NOMO-1 (cell line): Measurements from ENCODE around the gene LHFPL5.

ENCODE experiments used
- DNase-seq, 2 experiments: peaks; one replicate each; lab custom pipeline; 2025; ENCODE audit not compliant: unreplicated experiment in 2 of 2; lab: John Stamatoyannopoulos, UW

Gene LHFPL5

DNA sequence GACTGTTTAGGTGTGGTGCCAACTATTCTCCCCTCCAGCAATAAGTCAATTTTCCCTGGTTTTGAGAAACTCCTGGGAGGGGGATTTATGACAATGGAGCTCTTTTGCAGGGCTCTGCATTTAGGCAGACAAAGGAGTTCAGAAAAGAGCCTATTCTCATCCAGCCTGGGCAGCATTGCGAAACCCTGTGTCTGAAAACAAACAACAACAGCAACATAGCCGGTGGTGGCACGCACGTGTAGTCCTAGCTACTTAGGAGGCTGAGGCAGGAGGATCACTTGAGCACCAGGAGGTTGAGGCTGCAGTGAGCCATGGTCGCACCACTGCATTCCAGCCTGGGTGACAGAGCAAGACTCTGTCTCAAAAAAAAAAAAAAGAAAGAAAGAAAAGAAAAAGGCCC is 14.5 kb upstream of the LHFPL5 start:
- DNase-seq = no peak

DNA sequence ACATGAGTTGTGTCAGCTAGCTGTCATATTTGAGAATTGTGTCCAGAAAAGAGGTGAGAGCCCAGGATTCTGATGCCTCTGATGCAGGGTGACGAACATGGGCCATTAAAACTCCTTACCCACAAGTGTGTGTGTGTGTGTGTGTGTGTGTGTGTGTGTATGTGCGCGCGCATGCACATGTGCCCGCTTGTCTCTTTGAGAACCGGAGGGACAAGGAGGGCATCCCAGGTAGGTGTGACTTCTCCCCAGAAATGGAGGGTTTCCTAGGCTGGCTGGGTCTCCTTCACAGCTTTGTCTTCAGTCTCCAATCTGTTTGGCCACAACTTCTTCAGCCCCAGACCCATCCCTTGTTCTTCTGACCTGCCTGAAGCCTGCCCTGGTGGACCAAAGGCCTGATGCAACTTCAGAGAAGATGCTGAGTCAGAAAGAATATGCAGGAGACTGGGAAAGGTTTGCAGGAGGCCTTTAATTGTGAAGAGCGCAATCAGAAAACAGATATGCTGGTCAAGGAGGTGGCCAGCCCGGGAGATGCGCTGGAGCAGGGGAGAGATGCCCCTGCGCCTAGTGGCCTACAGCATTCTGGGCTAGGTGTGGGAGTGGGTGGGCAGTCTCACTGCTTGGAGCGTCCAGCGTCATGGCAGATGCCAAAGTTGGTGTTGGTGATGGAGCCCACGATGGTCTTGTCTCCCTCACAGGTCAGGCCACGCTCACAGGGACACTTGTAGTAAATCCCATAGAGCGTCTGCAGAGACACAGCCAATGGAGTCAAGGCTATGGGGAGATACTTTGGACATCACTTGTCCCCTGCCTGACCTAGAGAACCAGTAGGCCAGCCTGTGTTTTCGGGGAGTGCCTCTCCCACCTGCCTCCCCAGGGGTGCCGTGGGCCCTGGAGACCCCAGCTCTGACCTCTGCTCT is 10.4 kb upstream of the LHFPL5 start:
- no peak for DNase-seq

DNA sequence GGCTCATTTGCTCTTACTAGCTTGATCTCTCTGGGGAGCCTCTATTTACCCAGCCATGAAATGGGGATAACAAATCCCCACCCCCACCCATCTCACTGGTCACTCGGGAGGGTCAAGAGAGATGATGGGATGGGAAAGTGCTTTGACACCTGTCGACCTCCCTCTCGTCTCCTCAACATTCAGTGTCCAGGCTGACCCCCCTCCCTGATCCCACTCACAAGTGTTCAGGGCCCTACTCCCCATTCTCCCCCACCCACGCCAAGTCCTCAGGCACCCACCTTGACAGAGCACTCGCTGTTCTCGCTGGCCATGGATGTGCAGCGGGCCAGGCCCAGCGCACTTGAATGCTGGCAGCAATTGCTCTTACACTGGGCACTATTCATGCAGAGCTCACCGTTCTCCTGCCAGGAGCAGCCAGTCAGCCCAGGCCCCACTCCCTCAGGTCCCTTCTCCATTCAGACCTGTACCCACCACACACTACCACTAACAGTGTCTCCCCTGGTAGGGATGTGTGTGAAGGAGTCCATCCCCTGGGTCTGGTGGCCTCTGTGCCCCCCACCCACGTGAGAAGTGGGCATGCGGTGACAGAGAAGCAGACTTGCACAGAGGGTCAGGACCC is 9.6 kb upstream of the LHFPL5 start:
- no peak for DNase-seq

DNA sequence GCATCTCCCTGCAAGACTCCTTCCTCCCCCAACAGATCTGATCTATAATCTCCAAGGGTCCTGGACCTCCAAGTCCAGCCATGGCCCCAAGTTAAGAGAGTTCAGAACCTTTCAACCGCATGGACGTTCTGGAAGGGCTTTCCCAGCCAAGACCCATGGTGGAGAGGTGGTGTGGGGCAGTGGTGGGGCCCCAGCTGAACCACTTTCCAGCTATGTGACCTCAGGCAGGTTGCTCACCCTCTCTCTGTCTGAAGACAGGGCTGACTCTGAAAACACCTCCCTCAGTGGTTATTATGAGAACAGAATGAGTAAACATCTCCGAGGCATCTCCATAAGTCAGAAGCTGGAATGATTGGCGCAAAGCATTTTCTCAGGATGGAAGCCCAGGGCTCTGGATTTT is 8.9 kb upstream of the LHFPL5 start:
- DNase-seq = no peak

DNA sequence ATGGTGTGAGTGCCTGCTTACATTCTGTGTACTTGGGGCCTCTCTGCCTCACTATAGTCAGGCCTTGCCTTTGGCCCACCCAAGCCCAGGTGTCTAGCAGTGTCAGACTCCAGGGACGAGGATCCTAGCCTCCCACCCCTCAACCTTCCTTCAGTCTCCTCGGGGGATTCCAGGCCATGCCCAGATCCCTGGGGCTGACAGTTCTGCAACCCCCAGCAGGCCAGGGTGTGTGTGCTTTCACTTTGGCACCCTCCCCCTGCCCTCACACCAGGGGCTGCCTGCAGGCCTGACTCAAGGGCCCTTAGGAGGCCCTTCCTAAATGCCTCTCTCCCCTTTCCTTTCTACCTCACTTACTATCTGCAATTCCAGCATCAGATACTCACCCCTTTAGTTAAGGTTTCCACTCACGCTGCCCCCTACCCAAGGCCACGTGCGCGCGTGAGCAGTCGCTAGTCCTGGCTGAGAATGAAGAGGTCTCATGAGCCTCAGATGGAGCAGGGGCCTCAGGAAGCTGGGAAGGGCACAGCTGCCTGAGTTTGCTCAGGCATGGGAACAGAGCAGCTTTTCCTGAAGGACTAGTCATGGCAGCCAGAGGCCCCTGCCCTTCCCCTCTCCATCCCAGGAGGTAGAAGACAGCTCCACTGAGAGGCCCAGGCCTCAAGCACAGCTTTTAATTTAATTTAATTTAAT is 7.2 kb upstream of the LHFPL5 start:
- no peak for DNase-seq

DNA sequence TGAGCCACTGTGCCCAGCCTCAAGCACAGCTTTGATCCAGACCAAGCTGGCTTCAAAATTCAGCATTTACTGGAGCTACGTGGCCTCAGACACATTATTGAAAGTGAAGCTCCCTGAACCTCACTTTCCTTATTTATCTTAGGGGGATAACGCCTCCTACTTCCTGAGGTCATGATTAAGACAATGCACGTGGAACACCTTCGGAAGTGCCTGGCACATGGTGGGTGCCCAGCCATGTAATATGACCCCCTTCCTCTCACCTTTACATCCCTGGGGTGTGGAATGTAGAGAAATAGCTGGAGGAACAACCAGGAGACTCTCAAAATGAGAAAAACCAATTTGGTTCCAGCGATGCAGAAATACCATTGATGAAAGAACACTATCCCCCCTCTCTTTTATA is 6.4 kb upstream of the LHFPL5 start:
- no peak for DNase-seq

DNA sequence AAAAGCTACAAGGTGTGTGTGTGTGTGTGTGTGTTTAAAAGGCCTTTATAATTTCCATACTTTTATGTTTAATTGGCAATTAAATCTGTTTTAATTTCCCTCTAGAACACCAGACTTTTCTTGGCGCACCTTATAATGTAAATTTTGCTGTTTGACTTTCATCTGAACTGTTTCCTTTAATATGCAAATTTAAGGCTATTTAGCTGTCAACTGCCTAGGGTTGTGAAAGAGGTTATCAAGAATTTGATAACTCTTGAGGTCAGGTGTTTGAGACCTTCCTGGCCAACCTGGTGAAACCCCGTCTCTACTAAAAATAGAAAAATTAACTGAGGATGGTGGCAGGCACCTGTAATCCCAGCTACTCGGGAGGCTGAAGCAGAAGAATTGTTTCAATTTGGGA is 4.0 kb upstream of the LHFPL5 start:
- DNase-seq = no peak

DNA sequence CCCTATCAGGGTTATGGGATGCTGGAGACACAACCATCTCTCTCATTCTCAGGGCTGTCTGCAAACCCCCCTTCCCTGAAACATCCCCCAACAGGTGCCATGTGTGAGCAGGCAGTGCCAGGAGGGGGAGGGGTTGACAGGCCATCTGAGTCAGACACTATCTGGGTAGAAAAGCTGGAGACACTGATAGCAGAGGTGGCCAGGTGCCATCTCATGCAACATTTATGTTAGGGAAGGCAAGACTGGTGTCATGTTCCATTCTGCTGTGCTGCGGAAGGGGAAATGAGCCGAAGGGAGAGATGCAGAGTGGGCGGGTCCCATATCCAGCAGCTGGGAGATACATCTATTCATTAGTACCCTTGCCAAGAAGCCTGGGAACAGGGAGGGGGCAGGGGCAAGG is 3.5 kb downstream of the LHFPL5 start:
- DNase-seq = no peak

DNA sequence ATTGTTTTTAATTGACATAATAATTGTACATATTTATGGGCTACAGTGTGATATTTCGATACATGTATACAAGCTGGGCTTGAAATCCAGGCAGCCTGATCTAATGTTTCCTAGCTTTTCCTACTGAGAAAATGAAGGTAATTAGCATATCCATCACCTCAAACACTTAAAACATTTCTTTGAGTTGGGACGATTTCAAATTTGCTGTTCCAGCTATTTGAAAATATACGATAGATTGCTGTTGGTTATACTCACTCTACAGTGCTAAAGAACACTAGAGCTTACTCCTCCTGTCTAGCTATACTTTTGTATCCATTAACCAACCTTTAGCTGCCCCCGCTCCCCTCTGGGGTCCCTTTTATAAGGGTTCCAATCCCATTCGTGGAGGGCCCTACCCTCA is 4.7 kb downstream of the LHFPL5 start:
- no peak for DNase-seq

DNA sequence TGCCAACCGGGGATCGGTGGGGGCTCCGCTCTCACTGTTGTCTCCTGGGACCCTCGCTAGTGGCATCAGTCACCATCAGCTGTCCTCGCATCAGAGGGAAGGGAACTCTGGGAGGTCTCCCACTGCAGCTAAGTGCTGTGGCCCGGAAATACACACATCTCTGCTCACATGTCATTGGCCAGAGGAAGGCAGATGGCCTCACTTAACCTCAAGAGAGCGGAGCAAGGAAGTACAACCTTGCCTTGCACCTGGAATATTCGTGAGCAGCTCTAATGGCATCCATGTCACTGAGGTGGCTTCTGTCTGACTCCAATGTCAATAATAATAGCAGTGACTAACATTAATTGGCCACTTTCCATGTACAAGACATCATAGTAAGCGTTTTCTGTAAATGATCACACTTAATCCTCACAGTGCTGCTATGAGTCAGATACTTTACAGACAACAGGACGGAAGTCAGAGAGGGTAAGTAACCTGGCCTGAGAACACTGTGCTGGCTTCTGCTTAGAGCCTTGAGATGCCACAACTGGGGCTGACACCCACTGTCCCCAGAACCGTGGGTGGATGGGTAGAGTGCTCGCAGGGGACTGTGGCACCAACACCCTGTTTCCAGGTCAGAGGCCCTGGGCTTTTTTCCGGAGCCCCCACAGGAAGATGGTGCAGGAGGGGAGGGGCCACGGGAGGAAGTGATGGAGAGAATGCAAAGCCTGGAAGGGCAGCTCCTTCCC is 6.0 kb downstream of the LHFPL5 start:
- no peak for DNase-seq

DNA sequence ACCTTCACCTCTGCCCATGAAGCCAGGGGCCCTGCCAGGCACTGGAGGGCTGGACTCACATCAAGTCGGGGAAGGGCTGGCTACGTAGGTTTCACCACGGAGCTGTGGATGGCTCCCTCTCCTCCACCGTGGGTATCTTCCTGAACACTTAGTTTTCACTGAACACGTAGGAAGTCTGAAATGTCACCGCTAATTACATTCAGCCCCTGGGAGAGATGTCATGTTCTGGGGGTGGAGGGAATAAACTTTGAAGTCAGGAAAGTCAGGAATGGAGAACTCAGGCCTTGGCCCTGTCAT is 6.5 kb downstream of the LHFPL5 start:
- DNase-seq = no peak

DNA sequence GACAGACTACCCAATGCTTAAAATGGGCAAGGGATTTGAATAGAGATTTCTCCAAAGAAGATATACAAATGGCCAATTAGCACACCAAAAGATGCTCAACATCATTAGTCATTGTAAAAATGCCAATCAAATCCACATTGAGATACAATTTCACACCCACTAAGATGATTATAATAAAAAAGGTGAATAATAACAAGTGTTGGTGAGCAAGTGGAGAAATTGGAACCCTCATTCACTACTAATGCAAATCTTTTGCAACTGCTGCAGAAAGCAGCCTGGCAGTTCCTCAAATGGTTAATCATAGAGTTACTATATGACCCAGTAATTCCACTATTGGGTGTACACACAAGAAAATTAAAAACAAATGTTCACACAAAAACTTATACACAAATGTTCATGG is 12.4 kb downstream of the LHFPL5 start:
- no peak for DNase-seq

DNA sequence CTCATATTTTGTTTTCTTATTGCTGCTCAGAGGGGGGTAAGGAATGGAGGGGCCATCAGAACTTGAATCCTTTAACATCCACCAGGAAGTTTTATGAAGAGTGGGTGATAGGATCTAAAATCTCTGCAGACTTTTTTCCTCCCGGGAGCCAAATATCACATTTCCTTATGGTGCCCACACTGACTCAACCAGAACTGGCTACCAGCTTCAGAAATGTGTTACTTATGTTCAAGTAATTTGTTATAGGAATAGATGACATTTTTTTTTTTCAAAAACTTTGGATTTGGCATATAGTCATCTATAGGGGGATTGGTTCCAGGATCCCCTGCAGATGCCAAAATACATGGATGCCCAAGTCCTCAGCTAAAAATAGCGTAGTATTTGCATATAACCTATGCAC is 18.4 kb downstream of the LHFPL5 start:
- no peak for DNase-seq

DNA sequence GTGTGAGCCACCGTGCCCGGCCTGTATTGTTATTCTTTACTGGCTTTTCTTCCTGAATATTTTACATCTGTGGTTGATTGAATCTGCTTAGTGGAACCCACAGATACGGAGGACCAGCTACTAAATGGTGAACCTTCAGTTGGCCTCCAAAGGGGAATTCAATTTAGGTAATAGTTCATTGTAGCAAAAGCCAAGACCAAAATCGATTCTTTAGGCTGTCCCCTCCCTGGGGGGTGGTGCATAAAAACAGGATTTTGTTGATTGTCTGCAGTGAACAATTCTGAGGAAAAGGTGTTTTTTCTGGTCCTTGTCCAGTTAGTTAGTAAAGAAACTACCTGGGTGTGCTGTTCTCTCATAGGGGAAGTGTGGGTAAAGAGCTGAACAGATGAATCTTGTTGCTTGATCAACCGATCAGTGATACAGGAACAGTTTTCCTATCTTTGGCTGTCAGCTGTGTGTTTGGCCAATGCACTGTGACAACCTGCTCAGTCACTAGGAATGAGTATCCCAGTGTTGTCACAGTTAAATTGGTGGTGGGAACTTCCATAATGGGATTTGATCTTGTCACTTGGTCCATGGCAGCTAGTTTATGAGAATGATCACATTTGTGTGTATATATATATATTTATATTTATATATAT is 19.5 kb downstream of the LHFPL5 start:
- DNase-seq = no peak

DNA sequence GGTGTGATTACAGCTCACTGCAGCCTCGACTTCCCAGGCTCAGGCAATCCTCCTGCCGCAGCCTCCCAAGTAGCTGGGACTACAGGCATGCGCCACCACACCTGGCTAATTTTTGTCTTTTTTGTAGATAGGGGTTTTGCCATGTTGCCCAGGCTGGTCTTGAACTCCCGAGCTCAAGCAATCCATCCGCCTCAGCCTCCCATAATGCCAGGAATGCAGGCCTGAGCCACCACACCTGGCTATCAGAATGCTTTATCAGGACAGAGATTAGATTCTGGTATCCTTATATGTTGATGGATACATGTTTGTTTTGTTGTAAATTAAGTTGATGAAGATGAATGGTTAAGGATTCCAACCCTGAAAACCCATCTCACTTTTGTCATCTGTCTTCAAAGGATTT is 24.2 kb downstream of the LHFPL5 start:
- no peak for DNase-seq

DNA sequence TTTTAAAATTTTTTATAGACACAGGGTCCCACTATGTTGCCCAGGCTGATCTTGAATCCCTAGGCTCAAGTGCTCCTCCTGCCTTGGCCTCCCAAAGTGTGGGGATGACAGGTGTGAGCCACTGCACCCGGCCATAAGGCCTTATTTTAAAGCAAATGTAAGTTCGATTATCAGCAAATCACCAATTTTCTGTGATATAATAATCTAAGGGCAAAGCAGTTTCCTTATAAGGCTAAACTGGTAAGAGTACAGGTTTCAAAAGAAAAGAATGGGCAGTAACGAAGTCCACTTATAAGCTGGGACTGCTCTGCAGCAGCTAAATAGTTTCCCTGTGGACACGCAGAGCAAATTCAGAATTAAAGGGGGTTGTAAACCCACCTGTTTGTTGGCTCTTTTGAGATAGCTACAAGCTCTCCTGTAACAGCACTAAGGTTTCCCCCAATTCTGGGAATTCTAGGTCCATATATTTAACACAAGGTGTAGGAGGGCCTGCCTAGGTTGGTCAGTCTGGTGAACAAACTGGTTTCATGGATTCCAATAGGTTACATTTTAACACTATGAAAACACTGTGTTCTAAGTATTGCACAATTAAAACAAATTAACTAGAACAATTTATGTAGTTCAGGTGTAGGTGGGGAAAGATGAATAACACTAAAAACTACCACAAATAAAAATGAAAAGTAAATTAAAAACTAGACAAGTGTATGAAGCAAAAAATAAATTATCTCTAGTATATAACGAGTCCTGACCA is 26.3 kb downstream of the LHFPL5 start:
- no peak for DNase-seq

DNA sequence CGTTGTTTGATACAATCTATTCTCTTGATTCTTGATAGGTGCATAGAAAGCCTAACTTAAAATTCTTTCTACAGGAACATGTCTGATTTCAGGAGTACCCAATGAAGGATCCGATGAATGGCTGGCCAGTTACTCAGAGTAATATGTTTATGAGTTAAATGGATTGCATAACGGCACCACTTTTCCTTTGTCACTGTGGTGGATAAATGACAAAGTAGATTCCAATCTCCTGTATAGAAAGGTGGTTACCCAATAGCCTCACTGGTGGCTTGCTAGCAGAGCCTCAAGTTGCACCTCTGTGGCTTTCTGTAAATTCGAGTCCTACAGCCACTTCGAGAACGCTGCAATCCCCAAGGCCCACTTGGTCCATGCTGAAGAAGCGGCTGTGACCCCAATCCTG is 28.4 kb downstream of the LHFPL5 start:
- peak; percentile 3 to 68 for DNase-seq

DNA sequence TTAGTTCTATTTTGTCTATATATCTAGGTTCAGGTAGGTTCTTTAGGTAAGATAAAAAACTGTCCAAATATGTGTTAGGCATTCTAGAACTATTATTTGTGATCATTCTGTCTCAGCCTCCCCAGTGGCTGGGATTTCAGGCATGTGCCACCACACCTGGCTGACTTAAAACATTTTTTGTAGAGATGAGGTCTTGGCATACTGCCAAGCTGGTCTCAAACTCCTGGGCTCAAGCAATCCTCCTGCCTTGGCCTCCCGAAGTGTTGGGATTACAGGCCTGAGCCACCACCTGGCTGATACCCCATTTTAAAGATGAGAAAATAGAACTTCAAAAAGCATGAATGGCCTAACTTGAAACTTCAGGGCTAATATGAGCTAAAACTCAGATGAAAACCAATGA is 33.9 kb downstream of the LHFPL5 start:
- DNase-seq = no peak

DNA sequence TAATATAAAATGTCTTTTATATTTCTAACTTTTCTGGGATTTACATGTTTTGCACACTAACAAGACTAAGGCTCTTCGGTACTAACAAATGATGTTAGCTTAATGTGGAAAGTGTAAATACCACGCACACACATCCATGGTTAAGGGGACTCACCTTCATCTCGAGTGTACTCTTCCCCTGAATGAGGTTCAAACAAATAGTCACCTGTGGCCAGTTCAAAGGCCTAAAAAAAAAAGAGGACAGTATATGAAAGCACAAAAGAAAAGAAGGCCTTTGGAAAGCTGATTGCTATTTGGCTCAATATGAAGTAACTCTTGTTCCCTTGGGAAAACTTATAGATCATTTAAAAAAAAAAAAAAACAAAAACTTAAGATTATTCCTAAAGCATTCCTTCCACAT is 37.2 kb downstream of the LHFPL5 start:
- no peak for DNase-seq

DNA sequence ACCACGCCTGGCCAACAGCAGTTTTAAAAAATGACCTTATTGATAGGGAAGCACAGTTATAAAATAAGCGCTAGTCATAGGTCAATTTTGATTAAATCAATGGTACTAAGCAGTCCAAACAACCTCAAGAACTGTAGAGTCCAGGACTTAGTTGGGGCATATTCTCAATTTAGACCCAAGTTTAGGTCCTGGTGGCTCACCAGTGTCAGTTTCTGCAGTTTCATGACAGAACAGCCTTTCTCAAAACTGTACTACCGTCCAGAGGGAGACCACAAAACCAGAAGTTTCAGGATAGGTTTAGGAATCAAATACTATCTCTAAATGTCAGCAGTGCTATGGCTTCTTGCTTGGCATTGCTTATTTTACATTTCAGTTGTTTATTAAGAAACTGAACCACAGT is 39.1 kb downstream of the LHFPL5 start:
- DNase-seq = no peak
